ENCODE measurements around the gene KISS1. TPM values are rescaled to one million over a fixed set of nuclear protein-coding genes. Genes with fewer than 3 reads are reported as not detected.

KISS1 gene
- total RNA-seq, 2 donors from 2014 or later = not detected

GRCh38 chr1:204201348-204202040, 5.2 kb upstream of the KISS1 start:
- DNase-seq (ENCODE audit: low spot score) = no peak
- Histone ChIP-seq H3K9me3 (no peaks in the 10 kb centered on the region), H3K4me3 (no peak overlapping the region), H3K4me1 (peaks cover 0 to 18% of the 10 kb centered on the region in 2 donors), H3K27me3 (no peaks in the 10 kb centered on the region), H3K36me3 (no peaks in the 10 kb centered on the region), H3K27ac (no peak overlapping the region)
- no peak for TF ChIP-seq CTCF (IDR thresholded peaks at IDR 0.05)

- H3K36me3 ChIP-seq = no peaks in the 10 kb centered on the region
- TF ChIP-seq CTCF (IDR thresholded peaks at IDR 0.05) = no peak
- no peak for DNase-seq (ENCODE audit: low spot score)
- H3K4me1 ChIP-seq = peaks cover 0 to 18% of the 10 kb centered on the region in 2 donors
- H3K9me3 ChIP-seq = no peaks in the 10 kb centered on the region
- H3K27me3 ChIP-seq = no peaks in the 10 kb centered on the region
- no peak overlapping the region for H3K4me3 ChIP-seq
- peak overlapping the region in 1 of 2 donors; percentile 69 for H3K27ac ChIP-seq
Measured at GRCh38 chr1:204199579-204199978, 3.3 kb upstream of the KISS1 start.

- no peak overlapping the region for H3K4me3 ChIP-seq
Measured at GRCh38 chr1:204198348-204199340, 2.4 kb upstream of the KISS1 start.

GRCh38 chr1:204197068-204197467, 777 bp upstream of the KISS1 start:
- H3K27ac ChIP-seq = no peak overlapping the region
- no peaks in the 10 kb centered on the region for H3K9me3 ChIP-seq
- peaks cover 0 to 18% of the 10 kb centered on the region in 2 donors for H3K4me1 ChIP-seq
- DNase-seq (ENCODE audit: low spot score) = no peak
- no peak for TF ChIP-seq CTCF (IDR thresholded peaks at IDR 0.05)
- no peak overlapping the region for H3K4me3 ChIP-seq
- H3K27me3 ChIP-seq = no peaks in the 10 kb centered on the region
- H3K36me3 ChIP-seq = no peaks in the 10 kb centered on the region

More at GRCh38 chr1:204198348-204199340, 2.4 kb upstream of the KISS1 start:
- H3K4me1 ChIP-seq = peaks cover 0 to 18% of the 10 kb centered on the region in 2 donors
- no peak for DNase-seq (ENCODE audit: low spot score)
- H3K27ac ChIP-seq = peak overlapping the region in 1 of 2 donors; percentile 69
- H3K36me3 ChIP-seq = no peaks in the 10 kb centered on the region
- TF ChIP-seq CTCF (IDR thresholded peaks at IDR 0.05) = peak in 1 of 2 donors; percentile 12
- no peaks in the 10 kb centered on the region for H3K9me3 ChIP-seq
- no peaks in the 10 kb centered on the region for H3K27me3 ChIP-seq

GRCh38 chr1:204194771-204195170, 1.5 kb downstream of the KISS1 start:
- TF ChIP-seq CTCF (IDR thresholded peaks at IDR 0.05) = no peak
- no peak for DNase-seq (ENCODE audit: low spot score)
- H3K9me3 ChIP-seq = no peaks in the 10 kb centered on the region
- no peak overlapping the region for H3K4me3 ChIP-seq
- no peaks in the 10 kb centered on the region for H3K36me3 ChIP-seq
- H3K27ac ChIP-seq = no peak overlapping the region
- no peaks in the 10 kb centered on the region for H3K27me3 ChIP-seq
- peaks cover 0 to 26% of the 10 kb centered on the region in 2 donors for H3K4me1 ChIP-seq
